ENCODE results near the gene KIF3B.
A peak's percentile ranks its signal among the peaks of the same experiment; 100 is the strongest.
"Not testable (repeated sequence)": the region's sequence is repeated elsewhere in the genome, so short reads cannot be mapped to it uniquely, and the experiment has no call there.

KIF3B gene

GRCh38 chr20:32380037-32380436 is 102.6 kb downstream of the KIF3B start:
- not testable (repeated sequence) for H3K4me3 Mint-ChIP-seq; H3K9me3 Mint-ChIP-seq; H3K27ac Mint-ChIP-seq (ENCODE audit: low read depth); ATAC-seq (replicated peaks; ENCODE audit: extremely low read depth, poor library complexity, severe bottlenecking); DNase-seq (ENCODE audit: low spot score in 2 of 2); H3K27me3 Mint-ChIP-seq
- Mint-ChIP-seq H3K4me1 (peaks cover 20% of the 10 kb centered on the region), H3K36me3 (ENCODE audit: insufficient read depth) (peaks cover 35% of the 10 kb centered on the region)

DNA sequence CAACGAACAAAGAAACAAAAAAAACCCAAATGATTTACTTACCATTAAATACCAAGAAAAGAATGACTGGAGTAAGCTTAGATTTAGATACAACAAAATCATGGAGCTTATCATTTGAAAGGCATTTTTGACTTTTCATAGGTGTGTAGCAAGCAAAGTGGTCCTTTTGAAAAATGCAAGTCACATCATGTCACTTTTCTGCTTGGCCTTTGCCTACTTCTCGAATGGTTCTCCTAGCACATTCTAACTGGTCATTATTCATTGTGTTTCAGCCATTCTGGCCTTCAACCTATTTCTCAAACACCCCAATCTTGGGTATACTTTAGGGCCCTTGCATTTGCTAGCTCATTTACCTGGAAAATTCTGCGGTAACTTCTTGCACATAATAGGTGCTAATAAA is 103.3 kb downstream of the KIF3B start:
- H3K9me3 Mint-ChIP-seq = no peaks in the 10 kb centered on the region
- H3K27me3 Mint-ChIP-seq = no peaks in the 10 kb centered on the region
- peaks cover 35% of the 10 kb centered on the region for H3K36me3 Mint-ChIP-seq (ENCODE audit: insufficient read depth)
- no peak overlapping the region for H3K4me3 Mint-ChIP-seq
- H3K4me1 Mint-ChIP-seq = peaks cover 27% of the 10 kb centered on the region
- H3K27ac Mint-ChIP-seq (ENCODE audit: low read depth) = no peak overlapping the region
- DNase-seq (ENCODE audit: low spot score in 2 of 2) (no peak), ATAC-seq (replicated peaks; ENCODE audit: extremely low read depth, poor library complexity, severe bottlenecking) (no peak)

DNA sequence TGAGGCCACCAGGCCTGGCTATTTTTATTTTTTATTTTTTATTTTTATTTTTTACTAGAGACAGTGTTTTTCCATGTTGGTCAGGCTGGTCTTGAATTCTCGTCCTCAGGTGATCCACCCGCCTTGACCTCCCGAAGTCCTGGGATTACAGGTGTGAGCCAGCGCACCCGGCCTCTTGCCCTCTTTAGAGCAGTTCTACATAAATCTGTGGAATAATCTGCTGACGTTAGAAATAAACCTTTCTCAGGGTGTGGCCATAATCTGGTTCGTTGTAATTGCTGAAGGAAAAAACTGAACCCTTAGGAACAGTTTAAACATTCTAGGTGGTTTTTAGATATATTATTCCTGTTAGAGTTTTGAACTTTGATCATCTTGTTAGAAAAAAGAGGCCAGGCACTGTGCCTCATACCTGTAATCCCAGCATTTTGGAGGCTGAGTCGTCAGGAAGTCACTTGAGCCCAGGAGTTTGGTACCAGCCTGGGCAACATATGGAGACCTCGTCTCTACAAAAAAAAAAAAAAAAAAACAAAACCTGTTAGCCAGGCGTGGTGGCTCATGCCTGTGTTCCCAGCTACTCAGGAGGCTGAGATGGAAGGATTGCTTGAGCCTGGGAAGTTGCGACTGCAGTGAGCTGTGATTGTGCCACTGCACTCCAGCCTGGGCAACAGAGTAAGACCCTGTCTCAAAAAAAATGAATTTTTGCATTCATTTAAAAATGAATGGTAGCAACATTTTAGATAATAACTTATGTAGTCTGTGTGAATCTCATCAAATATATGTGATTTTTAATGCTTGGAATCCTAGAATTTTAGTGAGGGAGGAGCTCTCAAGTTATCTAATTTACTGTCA is 104.9 kb downstream of the KIF3B start:
- no peaks in the 10 kb centered on the region for H3K9me3 Mint-ChIP-seq
- no peak overlapping the region for H3K27ac Mint-ChIP-seq (ENCODE audit: low read depth)
- ATAC-seq (replicated peaks; ENCODE audit: extremely low read depth, poor library complexity, severe bottlenecking) (no peak), DNase-seq (ENCODE audit: low spot score in 2 of 2) (no peak)
- H3K4me3 Mint-ChIP-seq = no peak overlapping the region
- no peaks in the 10 kb centered on the region for H3K27me3 Mint-ChIP-seq
- peaks cover 40% of the 10 kb centered on the region for H3K4me1 Mint-ChIP-seq
- H3K36me3 Mint-ChIP-seq (ENCODE audit: insufficient read depth) = peaks cover 32% of the 10 kb centered on the region

DNA sequence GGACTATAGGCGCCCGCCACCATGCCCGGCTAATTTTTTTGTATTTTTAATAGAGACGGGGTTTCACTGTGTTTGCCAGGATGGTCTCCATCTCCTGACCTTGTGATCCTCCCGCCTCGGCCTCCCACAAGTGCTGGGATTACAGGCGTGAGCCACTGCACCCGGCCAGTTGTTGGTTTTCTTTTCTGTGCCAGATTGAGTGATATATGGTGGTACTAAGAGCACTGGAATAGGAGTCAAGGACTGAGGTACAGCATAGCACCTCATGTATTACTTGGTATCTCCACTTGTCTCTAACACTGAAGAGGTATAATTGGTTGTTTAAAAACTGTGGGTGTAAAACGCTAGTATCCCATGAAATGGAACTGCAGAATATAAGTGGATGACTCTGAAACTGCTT is 106.0 kb downstream of the KIF3B start:
- H3K27ac Mint-ChIP-seq (ENCODE audit: low read depth) = peak overlapping the region; percentile 19
- DNase-seq (ENCODE audit: low spot score in 2 of 2); ATAC-seq (replicated peaks; ENCODE audit: extremely low read depth, poor library complexity, severe bottlenecking); H3K27me3 Mint-ChIP-seq; H3K9me3 Mint-ChIP-seq; H3K4me3 Mint-ChIP-seq: not testable (repeated sequence)
- peaks cover 43% of the 10 kb centered on the region for H3K4me1 Mint-ChIP-seq
- H3K36me3 Mint-ChIP-seq (ENCODE audit: insufficient read depth) = peaks cover 23% of the 10 kb centered on the region

Measured in central memory CD8-positive, alpha-beta T cell (primary cell).